22Rv1 (cell line): ENCODE data around the gene NPHP4.

ENCODE experiments used
- ZFX ChIP-seq: fragments of 450-650 bp; IDR thresholded peaks from 2 replicates; pipeline ENCODE4 v1.6.1; 2017; ENCODE audit warnings: antibody characterized with exemption, borderline replicate concordance
- TF ChIP-seq, protein P1 (sequence below): fragments of 450-650 bp; IDR thresholded peaks from 2 replicates; pipeline ENCODE4 v1.5.1; 2017; ENCODE audit warnings: mild to moderate bottlenecking

GRCh38 chr1:5815716-5816115 lies 176.5 kb downstream of the NPHP4 start:
- TF ChIP-seq, protein P1, sequence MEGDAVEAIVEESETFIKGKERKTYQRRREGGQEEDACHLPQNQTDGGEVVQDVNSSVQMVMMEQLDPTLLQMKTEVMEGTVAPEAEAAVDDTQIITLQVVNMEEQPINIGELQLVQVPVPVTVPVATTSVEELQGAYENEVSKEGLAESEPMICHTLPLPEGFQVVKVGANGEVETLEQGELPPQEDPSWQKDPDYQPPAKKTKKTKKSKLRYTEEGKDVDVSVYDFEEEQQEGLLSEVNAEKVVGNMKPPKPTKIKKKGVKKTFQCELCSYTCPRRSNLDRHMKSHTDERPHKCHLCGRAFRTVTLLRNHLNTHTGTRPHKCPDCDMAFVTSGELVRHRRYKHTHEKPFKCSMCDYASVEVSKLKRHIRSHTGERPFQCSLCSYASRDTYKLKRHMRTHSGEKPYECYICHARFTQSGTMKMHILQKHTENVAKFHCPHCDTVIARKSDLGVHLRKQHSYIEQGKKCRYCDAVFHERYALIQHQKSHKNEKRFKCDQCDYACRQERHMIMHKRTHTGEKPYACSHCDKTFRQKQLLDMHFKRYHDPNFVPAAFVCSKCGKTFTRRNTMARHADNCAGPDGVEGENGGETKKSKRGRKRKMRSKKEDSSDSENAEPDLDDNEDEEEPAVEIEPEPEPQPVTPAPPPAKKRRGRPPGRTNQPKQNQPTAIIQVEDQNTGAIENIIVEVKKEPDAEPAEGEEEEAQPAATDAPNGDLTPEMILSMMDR, result no peak
- TF ChIP-seq ZFX, result no peak
